Measurements from ENCODE around the gene ZSCAN12. TPM values are rescaled to one million over a fixed set of nuclear protein-coding genes. Genes with fewer than 3 reads are reported as not detected.

ZSCAN12 gene
- total RNA-seq, 1 donor from 2014 or later: 12.8 TPM

- Mint-ChIP-seq H3K9me3 (peaks cover 5% of the 10 kb centered on the region), H3K27ac (no peak overlapping the region), H3K27me3 (no peaks in the 10 kb centered on the region), H3K4me3 (no peak overlapping the region), H3K4me1 (no peaks in the 10 kb centered on the region), H3K36me3 (ENCODE audit: low read depth) (peaks cover 4% of the 10 kb centered on the region)
- DNase-seq (no peak), ATAC-seq (ENCODE audit: low read depth) (no peak)
- intact Hi-C loops (cut with micrococcal nuclease): loop anchor here (2.0 to 10.0 kb wide), 3 partner anchors 53 to 859 kb away; partner anchors contain the start of genes PGBD1, ZNF184 and ZSCAN26
- TF ChIP-seq CTCF (IDR thresholded peaks at IDR 0.05): no peak
- POLR2A ChIA-PET: no interaction called here
- CTCF ChIA-PET: no interaction called here
Measured at GRCh38 chr6:28333599-28334018, 65.9 kb downstream of the ZSCAN12 start.

DNA sequence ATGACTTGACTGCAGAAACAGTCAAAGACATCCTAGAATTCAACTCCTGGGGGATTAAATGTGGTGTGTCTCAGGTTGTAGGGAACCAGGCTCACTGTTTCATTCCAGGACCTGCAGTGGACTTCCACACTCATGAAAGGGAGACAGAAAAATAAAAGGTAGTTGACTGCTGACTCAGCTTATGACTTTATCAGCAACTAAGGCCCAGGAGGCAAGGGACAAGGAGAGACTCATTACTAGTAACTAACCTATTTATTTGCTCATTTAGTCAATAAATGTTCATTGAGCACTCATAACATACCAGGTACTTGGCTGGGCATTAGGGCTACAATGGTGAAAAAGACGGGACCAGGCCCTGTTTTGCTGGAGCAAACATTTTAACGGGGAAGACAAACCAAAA, 66.5 kb downstream of the ZSCAN12 start:
- H3K36me3 Mint-ChIP-seq (ENCODE audit: low read depth): peaks cover 4% of the 10 kb centered on the region
- intact Hi-C loops (cut with micrococcal nuclease): loop anchor here (10.0 kb wide), 2 partner anchors 68 to 858 kb away; partner anchors contain the start of genes ZNF184 and ZSCAN26
- no peaks in the 10 kb centered on the region for H3K4me1 Mint-ChIP-seq
- H3K27me3 Mint-ChIP-seq: no peaks in the 10 kb centered on the region
- H3K4me3 Mint-ChIP-seq: no peak overlapping the region
- H3K9me3 Mint-ChIP-seq: peaks cover 5% of the 10 kb centered on the region
- TF ChIP-seq CTCF (IDR thresholded peaks at IDR 0.05): no peak
- POLR2A ChIA-PET: no interaction called here
- ATAC-seq (ENCODE audit: low read depth): no peak
- no peak overlapping the region for H3K27ac Mint-ChIP-seq
- no peak for DNase-seq
- CTCF ChIA-PET: no interaction called here

DNA sequence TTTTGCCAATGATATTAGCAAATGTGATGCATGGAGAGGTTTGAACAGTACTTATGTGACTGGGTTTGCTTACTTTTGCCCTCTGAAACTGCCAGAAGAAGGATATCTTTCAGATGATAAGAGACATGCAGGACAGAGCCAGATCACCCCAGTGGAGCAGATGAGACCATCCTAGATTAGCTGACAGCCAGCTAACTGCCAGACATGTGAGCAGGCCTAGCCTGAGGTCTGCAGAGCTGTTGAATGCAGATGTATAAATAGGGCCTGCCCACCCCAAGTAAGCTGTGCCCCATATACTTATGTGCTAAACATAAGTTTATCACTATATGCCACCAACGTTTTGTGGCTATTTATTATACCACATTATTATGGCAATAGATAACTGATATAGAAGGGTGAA, 69.5 kb downstream of the ZSCAN12 start:
- ATAC-seq (ENCODE audit: low read depth) (no peak), DNase-seq (no peak)
- Mint-ChIP-seq H3K4me3 (no peak overlapping the region), H3K36me3 (ENCODE audit: low read depth) (peaks cover 25% of the 10 kb centered on the region), H3K27me3 (no peaks in the 10 kb centered on the region), H3K27ac (no peak overlapping the region), H3K9me3 (peaks cover 26% of the 10 kb centered on the region), H3K4me1 (no peaks in the 10 kb centered on the region)
- no peak for TF ChIP-seq CTCF (IDR thresholded peaks at IDR 0.05)
- ChIA-PET CTCF (no interaction called here), POLR2A (no interaction called here)
- intact Hi-C loops (cut with micrococcal nuclease): loop anchor here (10.0 kb wide), 2 partner anchors 65 to 855 kb away; partner anchors contain the start of genes ZNF184 and ZSCAN26

Other genes with a start within 250 kb of the ZSCAN12 start
- gene ZSCAN9, start 174.5 kb downstream of the ZSCAN12 start, total RNA-seq: 25.9 and 30.3 TPM in 2 replicates
- gene ZKSCAN4, start 147.5 kb downstream of the ZSCAN12 start, total RNA-seq: 10.5 and 11.1 TPM in 2 replicates
- gene NKAPL, start 140.4 kb downstream of the ZSCAN12 start, total RNA-seq: 0.29 and 0.35 TPM in 2 replicates
- 16.0 and 17.8 TPM in 2 replicates for gene ZSCAN26, start 132.6 kb downstream of the ZSCAN12 start, total RNA-seq
- 1.8 and 1.9 TPM in 2 replicates for gene PGBD1, start 118.2 kb downstream of the ZSCAN12 start, total RNA-seq
- gene ZSCAN31, start 63.6 kb downstream of the ZSCAN12 start, total RNA-seq: 1.0 and 3.6 TPM in 2 replicates
- gene ZKSCAN3, start 49.8 kb downstream of the ZSCAN12 start, total RNA-seq: 5.6 and 6.3 TPM in 2 replicates
- 0.18 and 0.49 TPM in 2 replicates for gene ZSCAN23, start 43.7 kb upstream of the ZSCAN12 start, total RNA-seq
- gene GPX6, start 116.0 kb upstream of the ZSCAN12 start, total RNA-seq: not detected in 2 replicates
- not detected in 2 replicates for gene GPX5, start 126.1 kb upstream of the ZSCAN12 start, total RNA-seq